HG02981 (cell line): ENCODE measurements around the gene TBCA.

Experiments used
- ATAC-seq: cut with Tn5 transposase; IDR thresholded peaks from one replicate; pipeline ENCODE4 v1.9.1; 2021; ENCODE audit warnings: mild to moderate bottlenecking, moderate library complexity; ENCODE audit not compliant: unreplicated experiment

The TBCA gene, protein sequence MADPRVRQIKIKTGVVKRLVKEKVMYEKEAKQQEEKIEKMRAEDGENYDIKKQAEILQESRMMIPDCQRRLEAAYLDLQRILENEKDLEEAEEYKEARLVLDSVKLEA

DNA sequence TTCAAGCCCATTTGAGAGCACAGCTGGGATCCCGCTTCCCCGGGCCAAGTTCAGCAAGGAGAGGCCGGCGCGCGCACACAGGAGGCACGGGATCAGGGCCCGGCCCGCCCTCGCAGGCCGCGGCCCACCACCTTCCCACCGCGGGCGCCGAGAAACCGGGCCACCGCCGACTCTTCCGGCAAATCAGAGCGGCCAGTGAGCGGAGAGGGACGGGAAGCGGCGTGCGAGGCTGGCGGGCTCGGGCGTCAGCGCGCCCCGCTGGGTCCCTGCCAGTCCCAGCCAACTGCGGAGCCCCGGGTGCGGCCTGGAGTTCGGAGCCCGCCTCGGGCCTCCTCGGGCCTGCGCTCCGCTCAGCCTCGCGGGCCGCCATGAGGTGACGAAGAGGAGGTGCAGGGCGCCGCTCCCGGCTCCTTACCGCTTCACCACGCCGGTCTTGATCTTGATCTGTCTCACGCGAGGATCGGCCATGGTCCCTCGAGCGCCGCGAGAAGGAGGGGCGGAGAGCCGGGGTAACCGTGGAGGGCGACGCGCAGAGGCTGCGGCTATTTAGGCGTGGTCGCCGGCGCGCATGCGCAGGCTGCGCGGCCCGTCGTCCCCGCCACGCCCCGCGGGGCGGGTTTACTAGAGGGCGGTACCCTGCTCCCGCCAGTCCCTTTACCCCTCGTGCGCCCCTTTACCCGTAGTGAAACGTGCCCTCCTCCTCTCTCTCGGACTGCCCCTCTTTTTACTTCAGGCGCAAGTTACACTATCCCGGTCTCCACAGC lies at the start of gene TBCA:
TSS of gene TBCA (minus strand) at position 550 of the 764 bp plus-strand sequence. CDS start at position 468, 82 bp downstream.
- ATAC-seq, result peak; percentile 88

DNA sequence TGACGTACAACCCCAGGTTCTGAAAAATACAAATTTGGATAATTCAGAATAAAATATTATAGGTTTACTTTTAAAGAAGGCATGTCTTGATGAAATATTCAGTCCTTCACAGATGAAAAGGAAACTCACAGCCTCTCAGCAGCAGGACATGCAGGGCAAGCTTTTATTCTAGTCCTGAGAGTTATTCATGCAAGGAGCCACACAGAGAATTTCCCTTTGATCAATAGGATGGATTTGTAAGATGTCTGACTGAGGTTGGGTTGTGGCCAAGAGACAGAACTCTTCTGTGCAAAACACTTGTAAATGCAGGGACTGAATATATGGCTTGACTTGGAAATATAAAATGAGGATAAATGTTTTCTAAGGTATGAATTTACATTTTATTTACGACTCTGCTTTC lies 48.8 kb upstream of the TBCA start:
- no peak for ATAC-seq

DNA sequence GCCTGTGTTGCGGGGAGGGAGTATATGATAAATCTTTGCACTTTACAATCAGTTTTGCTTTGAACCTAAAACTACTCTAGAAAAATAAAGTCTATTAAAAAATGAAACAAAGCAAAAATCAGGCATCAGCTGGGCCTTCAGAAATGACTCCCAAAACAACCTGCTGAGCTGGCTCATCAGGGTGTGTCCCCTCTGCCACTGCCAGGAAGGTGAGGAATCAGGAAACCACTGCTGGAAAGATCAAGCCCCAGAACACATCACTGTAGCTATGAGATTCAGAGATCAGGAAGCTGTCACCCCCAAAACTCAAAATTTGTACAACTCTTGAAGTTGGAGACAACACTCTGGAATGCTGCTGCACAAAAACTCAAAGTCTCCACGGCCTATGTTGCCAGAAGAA lies 40.5 kb upstream of the TBCA start:
- ATAC-seq, result no peak

DNA sequence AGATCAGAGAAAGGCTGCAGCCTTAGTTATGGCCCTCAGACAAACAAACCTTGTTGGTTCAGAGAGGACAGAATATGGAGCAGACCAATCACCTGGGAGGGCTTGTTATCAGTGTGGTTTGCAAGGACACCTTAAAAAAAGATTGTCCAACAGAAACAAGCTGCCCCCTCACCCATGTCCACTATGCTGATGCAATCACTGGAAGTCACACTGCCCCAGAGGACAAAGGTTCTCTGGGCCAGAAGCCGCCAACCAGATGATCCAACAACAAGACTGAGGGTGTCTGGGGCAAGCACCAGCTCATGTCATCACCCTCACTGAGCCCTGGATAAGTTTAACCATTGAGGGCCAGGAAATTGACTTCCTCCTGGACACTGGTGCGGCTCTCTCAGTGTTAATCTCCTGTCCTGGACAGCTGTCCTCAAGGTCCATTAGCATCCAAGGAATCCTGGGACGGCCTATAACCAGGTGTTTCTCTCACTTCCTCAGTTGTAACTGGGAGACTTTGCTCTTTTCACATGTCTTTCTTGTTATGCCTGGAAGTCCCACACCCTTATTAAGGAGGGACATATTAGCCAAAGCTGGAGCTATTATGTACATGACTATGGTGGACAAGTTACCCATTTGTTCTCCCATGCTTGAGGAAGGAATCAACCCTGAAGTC lies 36.9 kb upstream of the TBCA start:
- ATAC-seq, result no peak

DNA sequence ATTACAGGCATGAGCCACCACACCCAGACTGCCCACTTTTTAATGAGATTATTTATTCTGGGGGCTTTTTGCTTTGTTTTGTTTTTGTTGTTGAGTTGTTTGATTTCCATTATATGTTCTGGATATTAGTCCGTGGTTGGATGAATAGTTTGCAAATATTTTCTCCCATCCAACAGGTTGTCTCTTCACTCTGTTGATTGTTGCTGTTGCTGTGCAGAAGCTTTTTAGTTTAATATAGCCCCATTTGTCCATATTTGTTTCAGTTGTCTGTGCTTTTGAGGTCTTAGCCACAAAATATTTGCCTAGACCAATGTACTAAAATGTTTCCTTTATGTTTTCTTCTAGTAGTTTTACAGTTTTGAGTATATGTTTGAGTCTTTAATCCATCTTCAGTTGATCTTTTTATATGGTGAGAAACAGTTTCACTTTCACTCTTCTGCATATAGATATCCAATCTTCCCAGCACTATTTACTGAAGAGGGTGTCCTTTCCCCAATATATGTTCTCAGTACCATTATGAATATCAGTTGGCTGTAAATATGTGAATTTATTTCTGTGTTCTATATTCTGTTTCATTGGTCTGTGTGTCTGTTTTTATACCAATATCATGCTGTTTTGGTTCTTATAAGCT lies 30.2 kb upstream of the TBCA start:
- no peak for ATAC-seq

DNA sequence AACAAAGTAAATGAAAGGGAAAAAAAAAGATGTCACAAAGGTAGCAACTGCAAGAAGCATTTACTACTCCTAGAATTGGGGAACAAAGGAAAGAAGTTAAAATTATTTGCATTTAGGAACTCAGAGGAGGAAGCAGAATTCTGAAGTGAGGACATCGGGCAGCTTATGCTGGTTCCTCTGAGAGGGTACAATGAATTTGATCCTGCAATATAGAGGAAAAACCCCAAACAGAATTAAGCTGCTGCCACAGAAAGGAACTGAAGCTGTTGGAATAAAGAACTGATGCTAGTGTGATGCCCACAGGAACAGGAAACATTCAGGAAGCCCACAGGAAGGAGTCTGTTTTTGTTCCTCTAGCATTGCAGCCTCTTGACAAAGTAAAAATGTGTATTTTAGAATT lies 22.3 kb upstream of the TBCA start:
- no peak for ATAC-seq

DNA sequence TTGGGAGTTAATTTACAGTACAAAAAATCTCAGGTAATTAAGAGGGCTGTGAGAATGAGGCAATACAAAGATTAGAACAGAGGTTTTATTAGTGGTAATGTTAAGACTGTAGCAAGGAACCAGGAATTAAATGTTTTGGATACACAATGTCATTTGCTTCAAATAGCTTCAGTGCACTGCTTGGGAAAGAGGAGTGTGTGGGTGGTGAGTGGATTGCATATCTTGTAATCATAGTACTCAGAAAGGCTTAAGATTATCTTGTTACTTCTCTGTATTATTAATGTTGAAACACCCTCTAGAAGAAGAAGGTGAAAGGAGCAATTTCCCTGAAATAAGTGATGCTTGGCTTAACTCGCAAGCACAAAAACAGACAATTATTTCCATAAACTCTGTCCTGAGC lies 21.0 kb upstream of the TBCA start:
- no peak for ATAC-seq

DNA sequence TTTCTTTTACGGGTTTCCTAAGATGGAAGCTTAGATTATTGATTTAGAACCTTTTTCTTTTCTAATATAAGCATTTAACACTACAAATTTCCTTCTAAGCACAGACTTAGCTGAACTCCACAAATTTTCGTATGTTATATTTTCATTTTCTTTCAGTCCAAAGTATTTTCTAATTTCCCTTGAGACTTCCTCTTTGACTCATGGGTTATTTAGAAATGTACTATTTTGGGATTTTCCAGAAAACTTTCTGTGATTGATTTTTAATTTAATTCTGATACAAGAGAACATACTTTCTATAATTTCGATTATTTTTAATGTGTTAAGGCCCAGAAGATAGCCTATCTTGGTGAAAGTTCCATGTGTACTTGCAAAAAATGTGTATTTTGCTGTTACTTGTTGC lies 19.7 kb upstream of the TBCA start:
- ATAC-seq, result no peak

DNA sequence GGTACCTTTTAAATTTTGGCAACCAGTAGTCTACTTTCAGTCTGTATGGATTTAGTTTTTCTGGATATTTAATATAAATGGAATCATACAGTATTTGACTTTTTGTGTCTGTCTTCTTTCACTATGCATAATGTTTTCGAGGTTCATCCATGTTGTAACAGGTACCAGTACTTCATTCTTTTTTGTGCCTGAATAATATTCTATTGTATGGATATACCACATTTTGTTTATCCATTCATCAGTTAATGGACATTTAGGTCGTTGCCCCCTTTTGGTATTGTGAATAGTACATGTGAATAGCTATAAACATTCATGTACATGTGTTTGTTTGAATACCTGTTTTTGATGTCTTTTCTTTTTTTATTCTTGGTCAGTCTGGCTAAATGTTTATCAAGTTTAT lies 19.1 kb upstream of the TBCA start:
- ATAC-seq, result no peak

DNA sequence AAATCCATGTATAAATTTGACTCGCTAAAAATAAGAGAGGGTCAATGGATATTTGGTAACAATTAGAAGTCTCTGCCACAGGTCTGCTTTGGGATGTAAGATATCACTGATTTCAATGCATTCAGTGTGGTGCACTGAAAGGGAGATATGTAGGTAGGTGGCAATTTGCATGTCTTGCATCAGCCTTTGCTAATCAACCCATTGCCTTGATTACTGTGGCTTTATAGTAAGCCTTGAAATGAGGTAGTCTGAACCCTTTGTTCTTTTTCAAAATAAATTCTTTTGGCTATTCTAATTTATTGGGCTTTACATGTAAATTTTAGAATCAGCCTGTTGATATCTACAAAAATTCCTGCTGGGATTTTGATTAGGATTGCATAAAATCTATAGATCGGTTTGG lies 15.8 kb upstream of the TBCA start:
- ATAC-seq, result no peak

DNA sequence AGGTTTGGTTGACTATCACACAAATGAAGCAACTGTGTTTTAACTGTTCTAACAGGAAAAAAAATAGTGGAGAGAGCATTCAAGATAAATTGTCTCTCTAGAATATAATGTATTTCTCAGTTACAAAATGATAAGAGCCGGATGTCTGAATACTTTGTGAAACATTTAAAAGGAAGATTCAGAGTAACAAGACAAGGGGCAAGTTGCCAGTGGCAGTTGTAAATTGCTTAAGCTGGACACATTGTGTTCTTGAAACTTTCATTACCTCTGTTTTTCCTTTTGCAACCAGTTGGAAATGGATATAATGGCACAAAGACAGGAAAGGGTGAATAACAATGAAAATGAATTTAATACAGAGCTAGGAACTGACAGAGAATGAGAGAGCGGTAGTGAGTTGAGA lies 15.2 kb upstream of the TBCA start:
- no peak for ATAC-seq

DNA sequence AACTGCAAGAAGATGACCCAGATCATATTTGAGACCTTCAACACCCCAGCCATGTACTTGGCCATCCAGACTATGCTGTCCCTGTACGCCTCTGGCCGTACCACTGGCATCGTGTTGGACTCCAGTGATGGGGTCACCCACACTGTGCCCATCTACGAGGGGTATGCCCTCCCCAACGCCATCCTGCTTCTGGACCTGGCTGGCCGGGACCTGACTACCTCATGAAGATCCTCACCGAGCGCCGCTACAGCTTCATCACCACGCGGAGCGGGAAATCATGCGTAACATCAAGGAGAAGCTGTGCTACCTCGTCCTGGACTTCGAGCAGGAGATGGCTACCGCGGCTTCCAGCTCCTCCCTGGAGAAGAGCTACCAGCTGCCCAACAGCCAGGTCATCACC lies 9.1 kb upstream of the TBCA start:
- no peak for ATAC-seq

DNA sequence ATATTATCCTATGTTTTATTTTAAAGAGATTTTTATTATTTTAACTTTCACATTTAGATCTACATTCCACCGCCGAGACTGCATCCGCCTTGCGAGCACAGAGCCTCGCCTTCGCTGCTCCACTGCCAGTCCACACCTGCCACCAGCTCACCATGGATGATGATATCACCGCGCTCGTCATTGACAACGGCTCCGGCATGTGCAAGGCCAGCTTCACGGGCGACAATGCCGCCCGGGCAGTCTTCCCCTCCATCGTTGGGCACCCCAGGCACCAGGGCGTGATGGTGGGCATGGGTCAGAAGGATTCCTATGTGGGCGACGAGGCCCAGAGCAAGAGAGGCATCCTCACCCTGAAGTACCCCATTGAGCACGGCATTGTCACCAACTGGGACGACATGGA lies 8.6 kb upstream of the TBCA start:
- no peak for ATAC-seq

DNA sequence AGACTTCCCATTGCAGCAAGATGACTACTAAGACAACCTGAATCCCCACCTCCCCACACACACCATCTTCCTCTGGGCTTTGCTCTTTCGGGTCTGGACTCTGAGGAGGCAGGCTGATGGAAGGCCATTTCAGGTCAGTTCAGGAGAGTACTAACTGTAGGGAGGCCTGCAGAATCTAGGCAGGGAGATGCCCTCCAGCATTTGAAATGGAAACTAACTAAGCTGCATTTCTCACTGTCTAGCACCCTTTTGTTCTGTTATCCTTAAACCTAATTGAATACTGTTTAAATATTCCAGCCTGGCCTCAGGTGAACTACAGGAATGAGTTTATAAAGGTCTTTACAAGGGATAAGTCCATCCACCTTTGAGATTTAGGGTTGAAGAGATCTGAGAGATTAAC lies 4.9 kb upstream of the TBCA start:
- no peak for ATAC-seq

DNA sequence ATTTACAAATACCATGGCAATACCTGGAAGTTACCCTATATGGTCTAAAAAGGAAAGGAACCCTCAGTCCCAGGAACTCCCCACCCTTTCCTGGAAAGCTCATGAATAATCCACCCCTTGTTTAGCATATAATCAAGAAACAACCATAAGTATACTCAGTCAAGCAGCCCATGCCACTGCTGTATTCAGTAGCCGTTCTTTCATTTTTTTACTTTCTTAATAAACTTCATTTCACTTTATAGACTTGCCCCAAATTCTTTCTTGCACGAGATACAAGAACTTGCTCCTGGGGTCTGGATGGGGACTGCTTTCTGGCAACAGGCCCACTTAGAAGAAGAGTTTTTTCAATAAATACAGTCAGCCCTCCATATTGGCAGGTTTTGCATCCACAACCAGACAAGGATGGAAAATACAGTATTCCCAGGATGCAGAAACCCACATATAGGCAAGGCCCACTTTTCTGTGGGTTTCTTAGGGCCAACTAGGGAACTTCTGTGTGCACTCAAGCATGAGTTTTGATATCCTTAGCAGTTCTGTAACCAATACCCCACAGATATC lies 2.8 kb upstream of the TBCA start:
- no peak for ATAC-seq

DNA sequence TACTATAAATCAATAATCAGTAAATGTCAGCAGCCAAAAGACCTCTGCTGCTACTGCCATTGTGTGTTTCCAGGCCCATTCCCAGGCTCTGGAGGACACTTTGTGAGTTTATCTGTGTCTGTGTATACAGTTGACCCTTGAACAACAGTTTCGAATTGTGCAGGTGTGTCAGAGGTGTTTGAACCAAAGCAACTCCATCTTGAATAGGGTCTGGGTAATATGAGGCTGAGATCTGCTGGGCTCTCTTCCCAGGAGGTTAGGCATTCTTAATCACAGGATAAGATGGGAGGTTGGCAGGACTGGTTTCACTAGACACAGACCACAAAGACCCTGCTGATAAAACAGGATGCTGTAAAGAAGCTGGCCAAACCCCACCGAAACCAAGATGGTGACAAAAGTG lies 2.3 kb upstream of the TBCA start:
- no peak for ATAC-seq

DNA sequence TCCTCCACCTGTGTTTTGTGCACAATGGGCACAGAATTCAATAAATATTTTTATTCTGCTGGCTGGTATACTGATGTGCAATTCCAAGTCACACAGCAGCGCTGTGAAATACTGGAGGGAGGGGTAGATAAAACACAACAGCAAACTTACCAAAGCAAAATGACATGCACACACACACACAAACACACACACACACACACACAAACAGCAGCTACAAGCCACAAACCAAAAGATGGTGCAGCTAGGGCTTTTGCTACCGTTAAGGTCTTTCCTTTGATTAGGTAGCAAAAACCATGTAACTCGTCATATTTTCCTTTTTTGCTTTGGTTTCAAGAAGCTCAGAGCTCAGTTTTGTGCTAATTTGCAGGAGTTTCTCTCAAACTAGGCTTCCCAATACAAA lies 1.8 kb upstream of the TBCA start:
- no peak for ATAC-seq

DNA sequence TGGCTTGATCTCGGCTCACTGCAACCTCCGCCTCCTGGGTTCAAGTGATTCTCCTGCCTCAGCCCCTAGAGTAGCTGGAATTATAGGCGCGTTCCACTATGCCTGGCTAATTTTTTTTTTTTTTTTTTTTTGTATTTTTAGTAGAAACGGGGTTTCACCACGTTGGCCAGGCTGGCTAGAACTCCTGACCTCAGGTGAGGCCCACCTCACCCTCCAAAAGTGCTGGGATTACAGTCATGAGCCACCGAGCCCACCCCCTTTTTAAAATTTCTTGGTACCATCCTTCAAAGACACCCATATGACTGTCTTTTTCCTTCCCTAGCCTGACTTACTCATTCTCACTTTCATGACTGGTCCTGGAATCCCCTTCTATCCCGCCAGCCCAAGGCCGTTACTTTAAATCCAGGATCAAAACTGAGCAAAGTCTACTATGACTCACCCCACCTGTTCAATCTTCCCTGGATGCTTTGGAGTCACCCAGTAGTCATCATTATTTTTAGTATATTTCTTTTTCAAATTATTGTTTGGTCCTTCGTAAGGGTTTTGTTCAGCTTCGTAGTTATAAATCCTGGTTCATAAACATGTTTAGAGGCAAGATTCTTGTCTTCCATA lies 1.2 kb upstream of the TBCA start:
- no peak for ATAC-seq

DNA sequence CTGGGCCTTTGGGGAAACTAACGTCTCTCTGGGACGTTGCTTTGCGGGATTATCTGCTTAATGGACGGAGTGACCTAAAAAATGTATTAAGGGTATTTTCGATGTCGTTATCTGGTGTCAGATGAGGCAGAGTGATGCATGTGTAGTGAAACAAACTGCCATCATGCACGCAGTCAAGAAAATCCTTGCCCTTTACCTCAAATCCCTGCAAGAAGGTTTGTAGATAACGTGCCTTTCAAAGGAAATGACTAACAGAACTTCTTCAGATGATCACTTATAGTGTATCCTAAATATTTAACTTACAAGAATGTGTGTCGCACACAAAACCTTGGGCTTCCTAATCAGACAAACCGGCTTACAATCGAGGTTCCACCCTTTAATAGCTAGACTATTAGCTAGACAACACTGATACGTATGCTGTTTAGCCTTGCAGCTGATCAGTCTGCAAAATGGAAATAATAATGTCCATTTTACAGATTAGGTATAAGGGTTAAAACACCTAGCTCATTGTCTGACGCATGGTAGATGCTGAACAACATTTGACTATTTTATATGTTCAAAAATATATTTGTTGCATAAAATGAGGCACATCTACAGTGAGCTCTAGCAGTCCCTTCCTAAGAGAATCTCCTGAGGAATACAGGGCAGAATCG lies 541 bp upstream of the TBCA start:
- no peak for ATAC-seq

DNA sequence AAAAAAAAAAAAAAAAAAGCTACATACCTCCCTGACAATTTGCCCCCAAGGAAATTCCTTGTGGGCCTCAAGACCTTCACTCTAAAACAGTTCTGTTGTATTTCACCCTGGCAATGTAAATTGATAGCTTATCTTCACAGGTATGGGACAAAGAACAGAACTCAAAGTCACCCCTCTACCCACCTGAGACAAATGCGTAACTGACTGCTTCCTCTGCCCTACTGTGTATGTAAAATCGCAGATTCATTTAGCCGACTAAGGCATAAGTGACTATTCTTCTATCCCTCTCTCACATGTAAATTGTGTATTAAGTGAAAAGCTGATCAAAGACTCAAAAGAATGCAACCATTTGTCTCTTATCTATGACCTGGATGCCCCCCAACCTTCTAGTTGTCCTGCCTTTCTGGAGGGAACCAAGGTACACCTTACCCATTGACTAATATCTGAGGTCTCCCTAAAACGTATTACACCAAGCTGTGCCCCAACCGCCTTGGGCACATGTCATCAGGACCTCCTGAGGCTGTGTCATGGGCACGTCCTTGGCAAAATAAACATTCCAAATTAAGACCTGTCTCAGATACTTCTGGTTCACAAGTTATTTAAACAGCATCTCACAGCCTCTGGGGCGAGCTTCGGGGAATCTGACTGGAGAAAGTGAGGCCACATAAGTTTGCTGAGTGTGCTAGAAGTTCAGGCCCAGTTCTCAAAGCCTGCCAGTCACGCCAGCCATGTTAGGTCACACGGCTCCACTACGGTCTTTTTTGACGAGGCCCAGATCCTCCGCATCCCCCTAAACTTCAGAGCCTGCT lies 954 bp downstream of the TBCA start:
- ATAC-seq, result peak; percentile 8
